Measurements from ENCODE around the gene RNASE4. TPM values are rescaled to one million over a fixed set of nuclear protein-coding genes. Genes with fewer than 3 reads are reported as not detected.

The RNASE4 gene
- total RNA-seq, 4 donors from 2014 or later: 24.7 to 78.9 (median 76.5) TPM

GRCh38 chr14:20682127-20682434 lies 2.3 kb upstream of the RNASE4 start:
- Histone ChIP-seq H3K4me1 (peaks cover 17 to 46% (median 31%) of the 10 kb centered on the region in 4 donors), H3K27ac (peak overlapping the region; percentile 99 to 100 (median 100)), H3K9me3 (no peaks in the 10 kb centered on the region), H3K27me3 (no peaks in the 10 kb centered on the region), H3K36me3 (no peaks in the 10 kb centered on the region), H3K4me3 (peak overlapping the region; percentile 61 to 87 (median 69))
- TF ChIP-seq EP300 (IDR thresholded peaks at IDR 0.05; ENCODE audit: low read depth): no peak
- TF ChIP-seq CTCF (IDR thresholded peaks at IDR 0.05): peak in 1 of 5 experiments; percentile 5
- DNase-seq: no peak
- intact Hi-C loops (cut with DNase I; ENCODE audit: low total_unique reads): loop anchor here (2.0 to 5.0 kb wide), 3 partner anchors 69 to 875 kb away; partner anchors contain the start of gene PARP2
- 0% methylated on average over 11 of the region's 11 CpGs; no CpG with 5 or more reads in 1 of the 2 donors for WGBS, 2 donors (ENCODE audit: low coverage in 1 of 2)
- in situ Hi-C loops (cut with MboI; ENCODE audit: low pct_ligation_motif_present in 1 of 4, low pct_unique_long_range_greater_than_20kb in 1 of 4, low sequenced_read_pairs in 3 of 4): loop anchor here in 3 of 4 donors (10.0 to 25.0 kb wide), 6 partner anchors 67 to 357 kb away; partner anchors contain the start of genes CCNB1IP1 (in 2 of the 3), APEX1 (in 1 of the 3), METTL17 (in 1 of the 3) and OSGEP (in 1 of the 3)

- H3K4me3 ChIP-seq: peak overlapping the region; percentile 61 to 87 (median 69)
- TF ChIP-seq POLR2AphosphoS5 (IDR thresholded peaks at IDR 0.05) (peak; percentile 91 to 98 (median 97)), EP300 (IDR thresholded peaks at IDR 0.05; ENCODE audit: low read depth) (no peak), POLR2A (IDR thresholded peaks at IDR 0.05) (peak; percentile 95), CTCF (IDR thresholded peaks at IDR 0.05) (no peak)
- intact Hi-C loops (cut with DNase I; ENCODE audit: low total_unique reads): loop anchor here (2.0 to 5.0 kb wide), 3 partner anchors 70 to 875 kb away; partner anchors contain the start of gene PARP2
- H3K27me3 ChIP-seq: no peaks in the 10 kb centered on the region
- H3K36me3 ChIP-seq: no peaks in the 10 kb centered on the region
- DNase-seq: peak; percentile 88
- in situ Hi-C loops (cut with MboI; ENCODE audit: low pct_ligation_motif_present in 1 of 4, low pct_unique_long_range_greater_than_20kb in 1 of 4, low sequenced_read_pairs in 3 of 4): loop anchor here in 3 of 4 donors (10.0 to 25.0 kb wide), 6 partner anchors 68 to 358 kb away; partner anchors contain the start of genes CCNB1IP1 (in 2 of the 3), APEX1 (in 1 of the 3), METTL17 (in 1 of the 3) and OSGEP (in 1 of the 3)
- no peaks in the 10 kb centered on the region for H3K9me3 ChIP-seq
- 1% methylated on average over 39 of the region's 40 CpGs; no CpG with 5 or more reads in 1 of the 2 donors for WGBS, 2 donors (ENCODE audit: low coverage in 1 of 2)
- H3K27ac ChIP-seq: peak overlapping the region; percentile 99 to 100 (median 100)
- peaks cover 17 to 51% (median 35%) of the 10 kb centered on the region in 4 donors for H3K4me1 ChIP-seq
Measured at GRCh38 chr14:20682435-20683124, 1.8 kb upstream of the RNASE4 start.

- H3K27me3 ChIP-seq: no peaks in the 10 kb centered on the region
- intact Hi-C loops (cut with DNase I; ENCODE audit: low total_unique reads): loop anchor here (2.0 to 5.0 kb wide), 3 partner anchors 71 to 874 kb away; partner anchors contain the start of gene PARP2
- peaks cover 17 to 58% (median 41%) of the 10 kb centered on the region in 4 donors for H3K4me1 ChIP-seq
- H3K4me3 ChIP-seq: peak overlapping the region; percentile 61 to 87 (median 69)
- no peaks in the 10 kb centered on the region for H3K36me3 ChIP-seq
- 0% methylated on average over 19 to 38 of the region's 38 CpGs for WGBS, 2 donors (ENCODE audit: low coverage in 1 of 2)
- DNase-seq: peak; percentile 83
- H3K27ac ChIP-seq: peak overlapping the region; percentile 99 to 100 (median 100)
- TF ChIP-seq CTCF (IDR thresholded peaks at IDR 0.05) (no peak), POLR2A (IDR thresholded peaks at IDR 0.05) (no peak), EP300 (IDR thresholded peaks at IDR 0.05; ENCODE audit: low read depth) (no peak), POLR2AphosphoS5 (IDR thresholded peaks at IDR 0.05) (no peak)
- in situ Hi-C loops (cut with MboI; ENCODE audit: low pct_ligation_motif_present in 1 of 4, low pct_unique_long_range_greater_than_20kb in 1 of 4, low sequenced_read_pairs in 3 of 4): loop anchor here in 3 of 4 donors (10.0 to 25.0 kb wide), 6 partner anchors 69 to 359 kb away; partner anchors contain the start of genes CCNB1IP1 (in 2 of the 3), APEX1 (in 1 of the 3), METTL17 (in 1 of the 3) and OSGEP (in 1 of the 3)
- no peaks in the 10 kb centered on the region for H3K9me3 ChIP-seq
Measured at GRCh38 chr14:20683125-20683890, 1.1 kb upstream of the RNASE4 start.

All from transverse colon (tissue), 4 donors.